HG03457 (cell line): ENCODE data around the gene NID2.

ENCODE experiments used
- ATAC-seq: cut with Tn5 transposase; IDR thresholded peaks from one replicate; pipeline ENCODE4 v1.9.1; 2021; ENCODE audit warnings: moderate number of reproducible peaks; ENCODE audit not compliant: unreplicated experiment

NID2 gene

GRCh38 chr14:52058341-52058740, 10.5 kb downstream of the NID2 start:
- no peak for ATAC-seq

GRCh38 chr14:52055167-52055566, 13.7 kb downstream of the NID2 start:
- ATAC-seq = no peak

- no peak for ATAC-seq
Observed at GRCh38 chr14:52054678-52055077, 14.2 kb downstream of the NID2 start.

- ATAC-seq = no peak
Observed at GRCh38 chr14:52053044-52053443, 15.8 kb downstream of the NID2 start.

- ATAC-seq = no peak
Observed at GRCh38 chr14:52052288-52052943, 16.4 kb downstream of the NID2 start.

- ATAC-seq = no peak
Observed at GRCh38 chr14:52051871-52052270, 17.0 kb downstream of the NID2 start.

- no peak for ATAC-seq
Observed at GRCh38 chr14:52051251-52051650, 17.6 kb downstream of the NID2 start.

GRCh38 chr14:52049721-52050588, 18.9 kb downstream of the NID2 start:
- ATAC-seq = no peak

GRCh38 chr14:52049271-52049670, 19.6 kb downstream of the NID2 start:
- ATAC-seq = no peak

- no peak for ATAC-seq
Observed at GRCh38 chr14:52048641-52049204, 20.1 kb downstream of the NID2 start.

GRCh38 chr14:52048116-52048515, 20.7 kb downstream of the NID2 start:
- ATAC-seq = no peak

- ATAC-seq = no peak
Observed at GRCh38 chr14:52046376-52046917, 22.4 kb downstream of the NID2 start.

- ATAC-seq = no peak
Observed at GRCh38 chr14:52044791-52045522, 23.9 kb downstream of the NID2 start.

GRCh38 chr14:52043690-52044089, 25.2 kb downstream of the NID2 start:
- no peak for ATAC-seq

- no peak for ATAC-seq
Observed at GRCh38 chr14:52042371-52043289, 26.2 kb downstream of the NID2 start.

GRCh38 chr14:52040598-52040997, 28.3 kb downstream of the NID2 start:
- ATAC-seq = no peak

GRCh38 chr14:52039124-52039815, 29.6 kb downstream of the NID2 start:
- ATAC-seq = no peak

GRCh38 chr14:52033101-52033642, 35.7 kb downstream of the NID2 start:
- no peak for ATAC-seq

GRCh38 chr14:52032204-52032801, 36.6 kb downstream of the NID2 start:
- no peak for ATAC-seq
